ENCODE data around the gene KLHDC3. TPM values are rescaled to one million over a fixed set of nuclear protein-coding genes. Genes with fewer than 3 reads are reported as not detected.

KLHDC3 gene
- total and polyA plus RNA-seq, 11 donors, result 79.4 to 180 (median 102) TPM

DNA sequence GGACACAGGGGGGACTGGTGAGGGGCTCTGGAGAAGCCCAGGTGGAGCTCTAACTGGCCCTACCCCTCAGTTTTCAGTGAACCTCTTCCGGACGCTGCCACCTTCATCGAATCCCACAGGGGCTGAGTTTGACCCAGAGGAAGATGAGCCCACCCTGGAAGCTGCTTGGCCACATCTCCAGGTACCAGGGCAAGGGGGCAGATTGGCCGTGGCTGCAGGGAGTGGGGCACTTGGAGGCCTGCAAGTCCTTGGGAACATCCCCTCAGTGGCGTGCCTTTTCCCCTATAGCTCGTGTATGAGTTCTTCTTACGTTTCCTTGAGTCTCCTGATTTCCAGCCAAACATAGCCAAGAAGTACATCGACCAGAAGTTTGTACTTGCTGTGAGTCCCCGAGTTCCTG, 6.9 kb upstream of the KLHDC3 start:
- no peaks in the 10 kb centered on the region for H3K27me3 ChIP-seq
- no peak overlapping the region for H3K27ac ChIP-seq
- no peak overlapping the region for H3K4me3 ChIP-seq
- peak in 1 of 5 donors; percentile 8 for DNase-seq
- TF ChIP-seq CTCF (IDR thresholded peaks at IDR 0.05) (no peak), POLR2A (IDR thresholded peaks at IDR 0.05) (no peak)
- H3K4me1 ChIP-seq, result peaks cover 0 to 7% (median 0%) of the 10 kb centered on the region in 12 donors
- no peak for ATAC-seq
- no peaks in the 10 kb centered on the region for H3K9me3 ChIP-seq
- intact Hi-C loops (cut with DNase I), result loop anchor here in 3 of 10 donors (5.0 kb wide), 2 partner anchors 120 to 135 kb away; no protein-coding TSS in a partner anchor
- WGBS, 4 donors, result 86 to 94% (median 91%) methylated on average over 9 of the region's 9 CpGs
- peaks cover 0 to 81% (median 64%) of the 10 kb centered on the region in 9 donors for H3K36me3 ChIP-seq

DNA sequence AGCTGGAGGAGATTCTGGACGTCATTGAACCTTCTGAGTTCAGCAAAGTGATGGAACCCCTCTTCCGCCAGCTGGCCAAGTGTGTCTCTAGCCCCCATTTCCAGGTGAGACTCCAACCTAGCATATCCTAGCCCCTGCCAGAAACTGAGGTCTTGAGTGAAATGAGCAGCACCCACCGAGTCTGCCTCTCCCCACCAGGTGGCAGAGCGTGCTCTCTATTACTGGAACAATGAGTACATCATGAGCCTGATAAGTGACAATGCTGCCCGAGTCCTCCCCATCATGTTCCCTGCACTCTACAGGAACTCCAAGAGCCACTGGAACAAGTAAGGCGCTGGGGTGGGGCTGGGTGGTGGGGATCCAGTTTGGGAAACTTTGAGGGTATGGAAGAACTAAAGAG, 4.9 kb upstream of the KLHDC3 start:
- DNase-seq (peak in 3 of 5 donors; percentile 45 to 75 (median 65)), ATAC-seq (peak; percentile 12 to 25 (median 15))
- H3K27me3 ChIP-seq, result no peaks in the 10 kb centered on the region
- H3K4me3 ChIP-seq, result no peak overlapping the region
- H3K27ac ChIP-seq, result peak overlapping the region in 3 of 12 donors; percentile 20 to 66 (median 42)
- H3K9me3 ChIP-seq, result no peaks in the 10 kb centered on the region
- peaks cover 0 to 71% (median 66%) of the 10 kb centered on the region in 9 donors for H3K36me3 ChIP-seq
- peak; percentile 13 to 64 (median 45) for TF ChIP-seq CTCF (IDR thresholded peaks at IDR 0.05)
- no peak for TF ChIP-seq POLR2A (IDR thresholded peaks at IDR 0.05)
- 53 to 54% (median 53%) methylated on average over 6 of the region's 6 CpGs for WGBS, 4 donors
- intact Hi-C loops (cut with DNase I), result loop anchor here in 8 of 10 donors (1.0 to 5.0 kb wide), 7 partner anchors 108 to 136 kb away; no protein-coding TSS in a partner anchor
- peaks cover 0 to 19% (median 12%) of the 10 kb centered on the region in 12 donors for H3K4me1 ChIP-seq

GRCh38 chr6:43011207-43011606, 2.8 kb upstream of the KLHDC3 start:
- Histone ChIP-seq H3K4me1 (peaks cover 4 to 38% (median 28%) of the 10 kb centered on the region in 12 donors), H3K27me3 (no peaks in the 10 kb centered on the region), H3K27ac (no peak overlapping the region), H3K4me3 (no peak overlapping the region), H3K36me3 (peaks cover 0 to 62% (median 58%) of the 10 kb centered on the region in 9 donors), H3K9me3 (no peaks in the 10 kb centered on the region)
- DNase-seq, result no peak
- intact Hi-C loops (cut with DNase I), result loop anchor here in 4 of 10 donors (5.0 to 10.0 kb wide), 3 partner anchors 34 to 131 kb away; partner anchors contain the start of gene PEX6 (in 1 of the 4)
- WGBS, 4 donors, result 67 to 83% (median 77%) methylated on average over 5 to 6 of the region's 6 CpGs
- no peak for TF ChIP-seq POLR2A (IDR thresholded peaks at IDR 0.05)
- TF ChIP-seq CTCF (IDR thresholded peaks at IDR 0.05), result no peak
- ATAC-seq, result no peak

GRCh38 chr6:43012364-43012763, 1.7 kb upstream of the KLHDC3 start:
- peaks cover 4 to 49% (median 39%) of the 10 kb centered on the region in 12 donors for H3K4me1 ChIP-seq
- H3K9me3 ChIP-seq, result no peaks in the 10 kb centered on the region
- no peaks in the 10 kb centered on the region for H3K27me3 ChIP-seq
- TF ChIP-seq POLR2A (IDR thresholded peaks at IDR 0.05), result no peak
- no peak for TF ChIP-seq CTCF (IDR thresholded peaks at IDR 0.05)
- peaks cover 0 to 58% (median 51%) of the 10 kb centered on the region in 9 donors for H3K36me3 ChIP-seq
- intact Hi-C loops (cut with DNase I), result loop anchor here in 5 of 10 donors (2.0 to 10.0 kb wide), 4 partner anchors 34 to 130 kb away; partner anchors contain the start of gene PEX6 (in 2 of the 5)
- ATAC-seq (no peak), DNase-seq (no peak)
- WGBS, 4 donors, result 74 to 82% (median 80%) methylated on average over 6 of the region's 6 CpGs
- peak overlapping the region in 2 of 12 donors; percentile 74 to 76 for H3K4me3 ChIP-seq
- peak overlapping the region in 1 of 12 donors; percentile 79 for H3K27ac ChIP-seq

Measured in heart left ventricle (tissue), 16 donors.